ENCODE data around the gene ZBTB1.

Gene ZBTB1

GRCh38 chr14:64540208-64541202, 35.9 kb downstream of the ZBTB1 start, which contains the start of gene HSPA2:
HSPA2 (plus strand) TSS chr14:64540741; CDS start chr14:64540850, 109 bp downstream.
- TF ChIP-seq, protein P1, sequence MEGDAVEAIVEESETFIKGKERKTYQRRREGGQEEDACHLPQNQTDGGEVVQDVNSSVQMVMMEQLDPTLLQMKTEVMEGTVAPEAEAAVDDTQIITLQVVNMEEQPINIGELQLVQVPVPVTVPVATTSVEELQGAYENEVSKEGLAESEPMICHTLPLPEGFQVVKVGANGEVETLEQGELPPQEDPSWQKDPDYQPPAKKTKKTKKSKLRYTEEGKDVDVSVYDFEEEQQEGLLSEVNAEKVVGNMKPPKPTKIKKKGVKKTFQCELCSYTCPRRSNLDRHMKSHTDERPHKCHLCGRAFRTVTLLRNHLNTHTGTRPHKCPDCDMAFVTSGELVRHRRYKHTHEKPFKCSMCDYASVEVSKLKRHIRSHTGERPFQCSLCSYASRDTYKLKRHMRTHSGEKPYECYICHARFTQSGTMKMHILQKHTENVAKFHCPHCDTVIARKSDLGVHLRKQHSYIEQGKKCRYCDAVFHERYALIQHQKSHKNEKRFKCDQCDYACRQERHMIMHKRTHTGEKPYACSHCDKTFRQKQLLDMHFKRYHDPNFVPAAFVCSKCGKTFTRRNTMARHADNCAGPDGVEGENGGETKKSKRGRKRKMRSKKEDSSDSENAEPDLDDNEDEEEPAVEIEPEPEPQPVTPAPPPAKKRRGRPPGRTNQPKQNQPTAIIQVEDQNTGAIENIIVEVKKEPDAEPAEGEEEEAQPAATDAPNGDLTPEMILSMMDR (IDR thresholded peaks at IDR 0.05; ENCODE audit: control extremely low read depth, extremely low read depth, low read depth, missing control alignments), result peak; percentile 77
- POLR2A ChIA-PET, result interaction anchor here (0.5 to 1.1 kb wide), 16 partner anchors 10 to 1059 kb away, joined by 3 to 7 read pairs (median 3); partner anchors contain the start of gene PPP1R36
- CTCF ChIA-PET, result interaction anchor here (0.6 to 1.6 kb wide), 12 partner anchors 10 to 148 kb away, joined by 3 to 8 read pairs (median 4); partner anchors contain the start of gene PPP1R36
- peak; percentile 94 for DNase-seq (ENCODE audit: extremely low spot score)

DNA sequence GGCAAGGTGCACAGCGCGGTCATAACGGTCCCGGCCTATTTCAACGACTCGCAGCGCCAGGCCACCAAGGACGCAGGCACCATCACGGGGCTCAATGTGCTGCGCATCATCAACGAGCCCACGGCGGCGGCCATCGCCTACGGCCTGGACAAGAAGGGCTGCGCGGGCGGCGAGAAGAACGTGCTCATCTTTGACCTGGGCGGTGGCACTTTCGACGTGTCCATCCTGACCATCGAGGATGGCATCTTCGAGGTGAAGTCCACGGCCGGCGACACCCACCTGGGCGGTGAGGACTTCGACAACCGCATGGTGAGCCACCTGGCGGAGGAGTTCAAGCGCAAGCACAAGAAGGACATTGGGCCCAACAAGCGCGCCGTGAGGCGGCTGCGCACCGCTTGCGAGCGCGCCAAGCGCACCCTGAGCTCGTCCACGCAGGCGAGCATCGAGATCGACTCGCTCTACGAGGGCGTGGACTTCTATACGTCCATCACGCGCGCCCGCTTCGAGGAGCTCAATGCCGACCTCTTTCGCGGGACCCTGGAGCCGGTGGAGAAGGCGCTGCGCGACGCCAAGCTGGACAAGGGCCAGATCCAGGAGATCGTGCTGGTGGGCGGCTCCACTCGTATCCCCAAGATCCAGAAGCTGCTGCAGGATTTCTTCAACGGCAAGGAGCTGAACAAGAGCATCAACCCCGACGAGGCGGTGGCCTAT, 36.8 kb downstream of the ZBTB1 start:
- DNase-seq (ENCODE audit: extremely low spot score), result no peak
- CTCF ChIA-PET, result interaction anchor here (1.3 to 2.5 kb wide), 2 partner anchors 9 to 30 kb away, joined by 3 to 5 read pairs; no protein-coding TSS in a partner anchor
- POLR2A ChIA-PET, result no interaction called here
- TF ChIP-seq, protein P1 (IDR thresholded peaks at IDR 0.05; ENCODE audit: control extremely low read depth, extremely low read depth, low read depth, missing control alignments), result no peak

DNA sequence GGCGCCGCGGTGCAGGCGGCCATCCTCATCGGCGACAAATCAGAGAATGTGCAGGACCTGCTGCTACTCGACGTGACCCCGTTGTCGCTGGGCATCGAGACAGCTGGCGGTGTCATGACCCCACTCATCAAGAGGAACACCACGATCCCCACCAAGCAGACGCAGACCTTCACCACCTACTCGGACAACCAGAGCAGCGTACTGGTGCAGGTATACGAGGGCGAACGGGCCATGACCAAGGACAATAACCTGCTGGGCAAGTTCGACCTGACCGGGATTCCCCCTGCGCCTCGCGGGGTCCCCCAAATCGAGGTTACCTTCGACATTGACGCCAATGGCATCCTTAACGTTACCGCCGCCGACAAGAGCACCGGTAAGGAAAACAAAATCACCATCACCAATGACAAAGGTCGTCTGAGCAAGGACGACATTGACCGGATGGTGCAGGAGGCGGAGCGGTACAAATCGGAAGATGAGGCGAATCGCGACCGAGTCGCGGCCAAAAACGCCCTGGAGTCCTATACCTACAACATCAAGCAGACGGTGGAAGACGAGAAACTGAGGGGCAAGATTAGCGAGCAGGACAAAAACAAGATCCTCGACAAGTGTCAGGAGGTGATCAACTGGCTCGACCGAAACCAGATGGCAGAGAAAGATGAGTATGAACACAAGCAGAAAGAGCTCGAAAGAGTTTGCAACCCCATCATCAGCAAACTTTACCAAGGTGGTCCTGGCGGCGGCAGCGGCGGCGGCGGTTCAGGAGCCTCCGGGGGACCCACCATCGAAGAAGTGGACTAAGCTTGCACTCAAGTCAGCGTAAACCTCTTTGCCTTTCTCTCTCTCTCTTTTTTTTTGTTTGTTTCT, 37.6 kb downstream of the ZBTB1 start:
- DNase-seq (ENCODE audit: extremely low spot score), result no peak
- ChIA-PET POLR2A (no interaction called here), CTCF (interaction anchor here (1.1 to 2.5 kb wide), 6 partner anchors 8 to 98 kb away, joined by 3 to 9 read pairs (median 4); no protein-coding TSS in a partner anchor)
- TF ChIP-seq, protein P1 (IDR thresholded peaks at IDR 0.05; ENCODE audit: control extremely low read depth, extremely low read depth, low read depth, missing control alignments), result no peak

GRCh38 chr14:64542836-64543201, 38.2 kb downstream of the ZBTB1 start:
- POLR2A ChIA-PET, result no interaction called here
- TF ChIP-seq, protein P1 (IDR thresholded peaks at IDR 0.05; ENCODE audit: control extremely low read depth, extremely low read depth, low read depth, missing control alignments), result no peak
- CTCF ChIA-PET, result interaction anchor here (1.1 to 2.5 kb wide), 6 partner anchors 8 to 97 kb away, joined by 3 to 9 read pairs (median 4); no protein-coding TSS in a partner anchor
- DNase-seq (ENCODE audit: extremely low spot score), result no peak

DNA sequence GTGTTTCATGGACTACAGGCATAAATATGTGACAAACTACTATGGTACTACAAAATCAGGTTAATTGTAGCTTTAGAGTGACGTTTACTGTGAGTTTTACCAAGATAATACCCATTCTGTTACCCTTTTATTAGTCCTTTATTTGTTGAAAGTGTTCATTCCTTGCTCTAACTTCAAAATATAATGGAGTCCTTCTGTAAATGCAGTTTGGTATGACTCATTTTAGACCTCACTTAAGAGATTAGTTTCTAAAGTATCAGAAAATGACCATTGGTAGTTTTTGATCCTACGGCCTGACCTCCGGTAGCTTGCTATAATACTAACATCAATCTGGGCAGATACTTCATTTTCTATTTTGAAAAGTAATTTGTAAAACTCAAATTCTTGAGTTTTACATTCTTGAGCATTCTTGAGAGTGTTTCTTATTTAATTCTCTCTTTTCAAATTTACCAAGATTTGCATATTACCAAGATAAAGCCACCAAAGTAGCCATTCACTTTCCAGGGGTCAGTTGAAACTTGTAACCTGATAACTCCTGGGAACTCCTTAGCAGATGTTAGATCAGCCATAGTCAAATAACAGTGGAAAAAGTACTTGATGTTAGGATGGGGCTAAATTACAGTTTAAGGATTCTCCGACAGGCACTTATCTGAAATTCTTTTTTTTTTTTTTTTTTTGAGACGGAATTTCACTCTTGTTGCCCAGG, 40.2 kb downstream of the ZBTB1 start:
- POLR2A ChIA-PET, result no interaction called here
- no peak for DNase-seq (ENCODE audit: extremely low spot score)
- TF ChIP-seq, protein P1 (IDR thresholded peaks at IDR 0.05; ENCODE audit: control extremely low read depth, extremely low read depth, low read depth, missing control alignments), result no peak
- CTCF ChIA-PET, result no interaction called here
